Lung (tissue), 12 donors: ENCODE data around the gene DMPK. TPM values are rescaled to one million over a fixed set of nuclear protein-coding genes. Genes with fewer than 3 reads are reported as not detected.

Source experiments
- ATAC-seq: fragments of 200-7000 bp; cut with Tn5 transposase; one replicate; pipeline ENCODE4 v1.9.1; 2020; ENCODE audit warnings: moderate number of reproducible peaks; ENCODE audit not compliant: insufficient read depth, low FRiP score
- DNase-seq, 3 donors: peaks; one replicate each; pipeline ENCODE4 v3.0.0-alpha.2; 2013 to 2017
- H3K27ac ChIP-seq, 2 donors: one replicate each; pipeline ENCODE4 v1.5.1; 2013; ENCODE audit warnings: mild to moderate bottlenecking in 2 of 2, moderate library complexity in 2 of 2, control low read depth in 1 of 2, inconsistent platforms in 1 of 2, low read depth in 1 of 2, low read length in 1 of 2
- H3K27me3 ChIP-seq, 3 donors: one replicate each; pipeline ENCODE4 v1.5.1; 2013; ENCODE audit warnings: low read length in 2 of 3; ENCODE audit not compliant: control insufficient read depth in 3 of 3, insufficient read depth in 3 of 3
- H3K36me3 ChIP-seq, 4 donors: one replicate each; pipeline ENCODE4 v1.5.1; 2013; ENCODE audit warnings: low read length in 4 of 4, mild to moderate bottlenecking in 1 of 4, moderate library complexity in 1 of 4; ENCODE audit not compliant: control insufficient read depth in 4 of 4, insufficient read depth in 4 of 4
- H3K4me1 ChIP-seq, 5 donors: one replicate each; pipeline ENCODE4 v1.5.1; 2013; ENCODE audit warnings: low read length in 5 of 5, mild to moderate bottlenecking in 2 of 5, moderate library complexity in 1 of 5; ENCODE audit not compliant: control insufficient read depth in 5 of 5, insufficient read depth in 5 of 5
- H3K4me3 ChIP-seq: one replicate; pipeline ENCODE4 v1.5.1; 2013; ENCODE audit warnings: mild to moderate bottlenecking, control low read depth, moderate library complexity
- H3K9ac ChIP-seq, 2 donors: one replicate each; pipeline ENCODE4 v1.5.1; 2013; ENCODE audit warnings: low read length in 2 of 2, control low read depth in 1 of 2; ENCODE audit not compliant: insufficient read depth in 1 of 2
- H3K9me3 ChIP-seq, 4 donors: one replicate each; pipeline ENCODE4 v1.5.1; 2013; ENCODE audit warnings: low read length in 3 of 4, mild to moderate bottlenecking in 1 of 4, moderate library complexity in 1 of 4; ENCODE audit not compliant: control insufficient read depth in 4 of 4, insufficient read depth in 3 of 4
- CTCF ChIP-seq: IDR thresholded peaks from 2 replicates; pipeline ENCODE4 v1.5.1; 2012; ENCODE audit warnings: mild to moderate bottlenecking; ENCODE audit errors: control extremely low read depth, extremely low read depth
- WGBS, 2 donors: extraction: QIAGEN DNeasy Blood & Tissue Kit; methylation state at CpG; one replicate each; pipeline ENCODE4 v1.1.7; 2013; 5-methylcytosine and 5-hydroxymethylcytosine counted together
- polyA plus RNA-seq, 2 donors: library from polyadenylated mRNA; stranded (reverse); fragments of 200-250 nt; gene quantifications; one replicate each; pipeline ENCODE4 v1.2.1, GENCODE V29; 2013
- total RNA-seq, 2 donors: library from RNA; depleted of rRNA in 1 of 2; stranded (reverse); fragments of >200 nt in 1 of 2; gene quantifications; one replicate each; pipeline ENCODE4 v1.2.1, GENCODE V29; 2014 to 2021
- donor health status: control.
- donor health status: control.
- donor health status: Bipolar disorder and iron deficiency.
- donor health status: healthy.
- donor health status: DM: yes; HTN: yes; CAD: no.

DMPK gene
- total and polyA plus RNA-seq, 4 donors: 32.4 to 70.4 (median 40.4) TPM

GRCh38 chr19:45764475-45764874 is 17.8 kb downstream of the DMPK start:
- ATAC-seq: no peak
- peaks cover 2 to 39% (median 11%) of the 10 kb centered on the region in 5 donors for H3K4me1 ChIP-seq
- H3K27ac ChIP-seq: peak overlapping the region in 1 of 2 donors; percentile 74
- peak in 1 of 3 donors; percentile 10 for DNase-seq
- H3K36me3 ChIP-seq: peaks cover 0 to 3% (median 1%) of the 10 kb centered on the region in 4 donors
- no peak overlapping the region for H3K9ac ChIP-seq
- 64 to 74% methylated on average over 6 of the region's 6 CpGs for WGBS, 2 donors
- no peaks in the 10 kb centered on the region for H3K9me3 ChIP-seq
- H3K4me3 ChIP-seq: no peak overlapping the region
- no peaks in the 10 kb centered on the region for H3K27me3 ChIP-seq
- TF ChIP-seq CTCF: no peak

- DNase-seq (peak in 1 of 3 donors; percentile 13), ATAC-seq (no peak)
- Histone ChIP-seq H3K4me3 (no peak overlapping the region), H3K4me1 (peaks cover 2 to 39% (median 11%) of the 10 kb centered on the region in 5 donors), H3K36me3 (peaks cover 0 to 3% (median 1%) of the 10 kb centered on the region in 4 donors), H3K27ac (peak overlapping the region in 1 of 2 donors; percentile 74), H3K27me3 (no peaks in the 10 kb centered on the region), H3K9ac (no peak overlapping the region), H3K9me3 (no peaks in the 10 kb centered on the region)
- TF ChIP-seq CTCF: no peak
- WGBS, 2 donors: 56 to 60% methylated on average over 27 of the region's 27 CpGs
These were observed 18.5 kb downstream of the DMPK start for GRCh38 chr19:45763691-45764294.

- 90 to 93% methylated on average over 15 of the region's 15 CpGs for WGBS, 2 donors
- no peak for TF ChIP-seq CTCF
- H3K36me3 ChIP-seq: peaks cover 0 to 3% (median 1%) of the 10 kb centered on the region in 4 donors
- peaks cover 2 to 39% (median 11%) of the 10 kb centered on the region in 5 donors for H3K4me1 ChIP-seq
- H3K4me3 ChIP-seq: no peak overlapping the region
- no peaks in the 10 kb centered on the region for H3K27me3 ChIP-seq
- ATAC-seq (no peak), DNase-seq (no peak)
- H3K9ac ChIP-seq: no peak overlapping the region
- no peaks in the 10 kb centered on the region for H3K9me3 ChIP-seq
- H3K27ac ChIP-seq: no peak overlapping the region
These were observed 19.2 kb downstream of the DMPK start for GRCh38 chr19:45762870-45763631.
